IMR-90 (cell line): Measurements from ENCODE around the gene GATA5. TPM values are rescaled to one million over a fixed set of nuclear protein-coding genes. Genes with fewer than 3 reads are reported as not detected.

Source experiments
- ATAC-seq: fragments of 200-7000 bp; cut with Tn5 transposase; 2 replicates; pipeline ENCODE4 v1.9.1; 2020; ENCODE audit warnings: low read depth, mild to moderate bottlenecking, moderate library complexity
- BruUV-seq: library from RNA; stranded (reverse); fragments of 400-500 nt; replicated peaks from 2 replicates; lab custom pipeline; 2021; lab: Mats Ljungman, UMichigan
- CTCF ChIA-PET: fragments of 300-600 bp; formaldehyde crosslinking; extraction: SDS; loops from one replicate; lab custom pipeline; 2021; ENCODE audit warnings: antibody characterized with exemption; lab: Yijun Ruan, JAX
- POLR2A ChIA-PET: fragments of 300-600 bp; sonication (Branson Sonifier 250); formaldehyde crosslinking; loops from one replicate; lab custom pipeline; 2022; ENCODE audit warnings: antibody characterized with exemption; ENCODE audit not compliant: unreplicated experiment; lab: Charles Lee
- DNase-seq: peaks from one replicate; pipeline ENCODE4 v3.0.0; 2013
- H2AFZ ChIP-seq: replicated peaks from 2 replicates; pipeline ENCODE3; 2013; ENCODE audit warnings: low read length, mild to moderate bottlenecking; ENCODE audit not compliant: poor library complexity
- H2AK5ac ChIP-seq: 2 replicates; pipeline ENCODE4 v1.6.1; 2013; ENCODE audit warnings: low read depth, low read length, inconsistent platforms
- H2AK9ac ChIP-seq: replicated peaks from 2 replicates; pipeline ENCODE3; 2013; ENCODE audit warnings: mild to moderate bottlenecking, low read depth, low read length, moderate library complexity; ENCODE audit not compliant: poor library complexity
- H2BK120ac ChIP-seq: 2 replicates; pipeline ENCODE4 v1.6.1; 2013; ENCODE audit warnings: low read depth, low read length, inconsistent platforms
- H2BK15ac ChIP-seq: 3 replicates; pipeline ENCODE4 v1.6.1; 2013; ENCODE audit warnings: low read depth, low read length, inconsistent platforms
- H2BK20ac ChIP-seq: 2 replicates; pipeline ENCODE4 v1.6.1; 2013; ENCODE audit warnings: low read depth, mild to moderate bottlenecking, inconsistent platforms, low read length, moderate library complexity
- H2BK5ac ChIP-seq: 2 replicates; pipeline ENCODE4 v1.6.1; 2013; ENCODE audit warnings: mild to moderate bottlenecking, low read depth, low read length, inconsistent platforms; ENCODE audit not compliant: poor library complexity, severe bottlenecking
- H3K14ac ChIP-seq: replicated peaks from 2 replicates; pipeline ENCODE4 v1.6.1; 2013; ENCODE audit warnings: low read depth, low read length, inconsistent platforms
- H3K18ac ChIP-seq: 2 replicates; pipeline ENCODE4 v1.6.1; 2013; ENCODE audit warnings: low read depth, low read length, control low read depth
- H3K23ac ChIP-seq: 2 replicates; pipeline ENCODE4 v1.6.1; 2013; ENCODE audit warnings: low read depth, low read length, inconsistent platforms
- H3K27ac ChIP-seq: 2 replicates; pipeline ENCODE4 v1.5.1; 2013; ENCODE audit warnings: mild to moderate bottlenecking, control low read depth, low read length; ENCODE audit not compliant: insufficient read depth
- H3K27me3 ChIP-seq: 2 replicates; pipeline ENCODE4 v1.6.1; 2013; ENCODE audit warnings: low read length; ENCODE audit not compliant: control insufficient read depth, insufficient read depth
- H3K36me3 ChIP-seq: 2 replicates; pipeline ENCODE4 v1.6.1; 2013; ENCODE audit warnings: low read length, mixed read lengths; ENCODE audit not compliant: control insufficient read depth, insufficient read depth
- H3K4ac ChIP-seq: 2 replicates; pipeline ENCODE4 v1.6.1; 2013; ENCODE audit warnings: low read depth, low read length, inconsistent platforms
- H3K4me1 ChIP-seq: 2 replicates; pipeline ENCODE4 v1.6.1; 2013; ENCODE audit warnings: low read length, mixed read lengths; ENCODE audit not compliant: control insufficient read depth, insufficient read depth
- H3K4me2 ChIP-seq: 2 replicates; pipeline ENCODE4 v1.6.1; 2013; ENCODE audit warnings: low read depth, mild to moderate bottlenecking, control low read depth, low read length, moderate library complexity
- H3K4me3 ChIP-seq: 2 replicates; pipeline ENCODE4 v1.5.1; 2013; ENCODE audit warnings: low read depth, mild to moderate bottlenecking, control low read depth, low read length, moderate library complexity; ENCODE audit not compliant: insufficient read depth
- H3K56ac ChIP-seq: 2 replicates; pipeline ENCODE4 v1.6.1; 2013; ENCODE audit warnings: low read length, inconsistent platforms; ENCODE audit not compliant: insufficient read depth; ENCODE audit errors: extremely low read depth
- H3K79me1 ChIP-seq, 2 experiments: 2 replicates each; pipeline ENCODE4 v1.6.1; 2013; ENCODE audit warnings: low read length in 2 of 2, inconsistent platforms in 1 of 2, low read depth in 1 of 2
- H3K9ac ChIP-seq: 2 replicates; pipeline ENCODE4 v1.6.1; 2013; ENCODE audit warnings: low read depth, low read length, control low read depth
- H3K9me1 ChIP-seq: 2 replicates; pipeline ENCODE4 v1.6.1; 2013; ENCODE audit warnings: low read length, inconsistent platforms; ENCODE audit not compliant: insufficient read depth
- H3K9me3 ChIP-seq: 2 replicates; pipeline ENCODE4 v1.6.1; 2013; ENCODE audit warnings: low read length; ENCODE audit not compliant: control insufficient read depth, insufficient read depth
- H4K20me1 ChIP-seq: 2 replicates; pipeline ENCODE4 v1.6.1; 2013; ENCODE audit warnings: low read length, inconsistent platforms; ENCODE audit not compliant: insufficient read depth
- H4K5ac ChIP-seq: 2 replicates; pipeline ENCODE4 v1.6.1; 2013; ENCODE audit warnings: mild to moderate bottlenecking, low read depth, low read length, control low read depth
- H4K8ac ChIP-seq, 2 experiments: 2 replicates each; pipeline ENCODE4 v1.6.1; 2013; ENCODE audit warnings: low read depth in 2 of 2, low read length in 2 of 2, control low read depth in 1 of 2, inconsistent platforms in 1 of 2
- H4K91ac ChIP-seq: 2 replicates; pipeline ENCODE4 v1.6.1; 2013; ENCODE audit warnings: low read depth, low read length, inconsistent platforms; ENCODE audit not compliant: insufficient read depth
- CEBPB ChIP-seq: IDR thresholded peaks from 2 replicates; pipeline ENCODE4 v1.6.1; 2012; ENCODE audit warnings: low read depth, low read length, improper control_type of control experiment
- MAFK ChIP-seq: IDR thresholded peaks from 2 replicates; pipeline ENCODE4 v1.6.1; 2012; ENCODE audit warnings: low read depth, low read length, improper control_type of control experiment
- NFE2L2 ChIP-seq: fragments of 150-350 bp; IDR thresholded peaks from 2 replicates; pipeline ENCODE4 v1.6.1; 2016; ENCODE audit warnings: low read depth, mild to moderate bottlenecking, low read length
- RAD21 ChIP-seq: IDR thresholded peaks from 2 replicates; pipeline ENCODE4 v1.6.1; 2012; ENCODE audit warnings: low read length, improper control_type of control experiment
- RFX5 ChIP-seq: IDR thresholded peaks from 2 replicates; pipeline ENCODE4 v1.8.0; 2012; ENCODE audit warnings: low read depth, mild to moderate bottlenecking, low read length, moderate library complexity
- WGBS, 2 experiments: methylation state at CpG; one replicate each; pipeline versions ENCODE4 v1.1.5 to v1.1.7; 2013; ENCODE audit warnings: missing lambda C conversion rate in 2 of 2; ENCODE audit not compliant: insufficient read length in 1 of 2; ENCODE audit errors: extremely low coverage in 2 of 2; 5-methylcytosine and 5-hydroxymethylcytosine counted together
- dilution Hi-C: fragments of 300-500 bp; cut with HindIII; formaldehyde crosslinking; loops from one replicate; pipeline ENCODE4 v1.14.3; 2018; ENCODE audit warnings: low sequenced_read_pairs; ENCODE audit not compliant: unreplicated experiment
- in situ Hi-C: fragments of 300-500 bp; cut with MboI; formaldehyde crosslinking; loops from 3 replicates; pipeline ENCODE4 v1.14.3; 2019; ENCODE audit warnings: low sequenced_read_pairs, inconsistent platforms, mixed read lengths
- intact Hi-C: fragments of 100-400 bp; cut with micrococcal nuclease; formaldehyde crosslinking; loops from 2 replicates; pipeline ENCODE4 v1.10.0; 2022
- polyA plus RNA-seq, 3 experiments: library from polyadenylated mRNA; depleted of rRNA; stranded (reverse); fragments of >200 nt; gene quantifications; 2 replicates each; pipeline ENCODE4 v1.2.3, GENCODE V29; 2012; ENCODE audit warnings: low replicate concordance in 1 of 3
- total RNA-seq: library from RNA; depleted of rRNA; stranded (reverse); fragments of >200 nt; gene quantifications from 2 replicates; pipeline ENCODE4 v1.2.3, GENCODE V29; 2012
- TF ChIP-seq, protein P1 (sequence below): fragments of 150-350 bp; IDR thresholded peaks from 2 replicates; pipeline ENCODE4 v1.6.1; 2016; ENCODE audit warnings: low read depth, mild to moderate bottlenecking, low read length, moderate library complexity, borderline replicate concordance
- TF ChIP-seq, protein P2 (sequence below): fragments of 150-350 bp; IDR thresholded peaks from 2 replicates; pipeline ENCODE4 v1.6.1; 2017; ENCODE audit warnings: mild to moderate bottlenecking, antibody characterized with exemption, low read length, low read depth
- TF ChIP-seq, protein P3 (sequence below): conservative IDR thresholded peaks from 2 replicates; pipeline ENCODE4 v1.5.1; 2012; ENCODE audit warnings: mild to moderate bottlenecking, low read depth, low read length, improper control_type of control experiment

GATA5 gene
- total and polyA plus RNA-seq, 2 of the 4 experiments (the other 2 are of a cell fraction), result not detected

DNA sequence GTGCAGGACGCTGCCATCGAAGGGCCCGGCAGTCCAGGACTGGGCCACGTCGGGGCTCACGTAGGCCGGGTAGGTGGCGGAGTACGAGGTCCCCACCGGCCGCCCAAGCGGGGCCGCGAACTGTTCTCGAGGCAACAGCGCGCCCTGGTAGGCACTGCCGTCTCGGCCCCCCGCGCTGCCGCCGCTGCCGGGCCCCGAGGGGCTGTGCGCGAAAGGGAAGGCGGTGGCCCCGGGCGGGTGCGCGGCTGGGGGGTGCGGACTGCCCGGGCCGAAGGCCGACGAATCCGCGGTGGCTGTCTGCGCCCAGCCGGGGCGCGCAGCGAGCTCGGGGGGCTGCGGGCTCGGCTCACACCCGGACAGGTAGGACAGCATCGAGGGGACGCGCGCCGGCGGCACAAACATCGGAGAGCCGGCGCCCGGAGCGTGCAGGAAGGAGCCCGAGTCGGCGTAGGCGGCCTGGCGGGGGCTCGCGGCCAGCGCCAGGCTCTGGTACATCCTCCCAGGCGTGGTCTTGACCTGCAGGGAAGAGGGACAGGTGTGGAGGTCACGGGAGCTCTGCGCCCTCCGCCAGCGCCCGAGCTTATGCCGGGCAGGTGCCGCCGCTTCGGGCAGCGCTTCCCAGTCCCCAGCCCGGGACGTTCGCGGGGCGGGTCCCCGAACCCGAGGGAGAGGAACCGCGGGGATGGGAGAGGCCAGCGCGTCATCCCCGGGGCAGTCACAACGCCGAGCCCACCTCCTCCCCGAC, 596 bp downstream of the GATA5 start:
- Histone ChIP-seq H3K27ac (no peak overlapping the region), H3K4me2 (no peak overlapping the region), H2BK120ac (no peak overlapping the region), H4K91ac (no peak overlapping the region), H2BK5ac (no peak overlapping the region), H3K4ac (no peak overlapping the region), H3K9me3 (no peaks in the 10 kb centered on the region), H2AK9ac (no peak overlapping the region), H3K14ac (no peak overlapping the region), H3K23ac (no peak overlapping the region), H3K9me1 (no peaks in the 10 kb centered on the region), H3K79me1 (no peaks in the 10 kb centered on the region), H2AFZ (no peak overlapping the region), H3K27me3 (peaks cover 86% of the 10 kb centered on the region), H3K56ac (no peak overlapping the region), H3K4me3 (no peak overlapping the region), H4K20me1 (no peaks in the 10 kb centered on the region), H4K8ac (no peak overlapping the region), H4K5ac (no peak overlapping the region), H3K4me1 (no peaks in the 10 kb centered on the region), H2BK15ac (no peak overlapping the region), H3K18ac (no peak overlapping the region), H3K9ac (no peak overlapping the region), H3K36me3 (no peaks in the 10 kb centered on the region), H2AK5ac (no peak overlapping the region), H2BK20ac (no peak overlapping the region)
- dilution Hi-C loops, result no loop called here
- intact Hi-C loops, result no loop called here
- in situ Hi-C loops, result no loop called here
- ChIA-PET POLR2A (no interaction called here), CTCF (no interaction called here)
- ATAC-seq, result no peak
- BruUV-seq, result no TSS peak
- TF ChIP-seq RAD21 (no peak), MAFK (no peak), NFE2L2 (no peak), CEBPB (no peak), RFX5 (no peak)
- TF ChIP-seq, protein P1, sequence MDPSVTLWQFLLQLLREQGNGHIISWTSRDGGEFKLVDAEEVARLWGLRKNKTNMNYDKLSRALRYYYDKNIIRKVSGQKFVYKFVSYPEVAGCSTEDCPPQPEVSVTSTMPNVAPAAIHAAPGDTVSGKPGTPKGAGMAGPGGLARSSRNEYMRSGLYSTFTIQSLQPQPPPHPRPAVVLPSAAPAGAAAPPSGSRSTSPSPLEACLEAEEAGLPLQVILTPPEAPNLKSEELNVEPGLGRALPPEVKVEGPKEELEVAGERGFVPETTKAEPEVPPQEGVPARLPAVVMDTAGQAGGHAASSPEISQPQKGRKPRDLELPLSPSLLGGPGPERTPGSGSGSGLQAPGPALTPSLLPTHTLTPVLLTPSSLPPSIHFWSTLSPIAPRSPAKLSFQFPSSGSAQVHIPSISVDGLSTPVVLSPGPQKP, result no peak
- TF ChIP-seq, protein P2, sequence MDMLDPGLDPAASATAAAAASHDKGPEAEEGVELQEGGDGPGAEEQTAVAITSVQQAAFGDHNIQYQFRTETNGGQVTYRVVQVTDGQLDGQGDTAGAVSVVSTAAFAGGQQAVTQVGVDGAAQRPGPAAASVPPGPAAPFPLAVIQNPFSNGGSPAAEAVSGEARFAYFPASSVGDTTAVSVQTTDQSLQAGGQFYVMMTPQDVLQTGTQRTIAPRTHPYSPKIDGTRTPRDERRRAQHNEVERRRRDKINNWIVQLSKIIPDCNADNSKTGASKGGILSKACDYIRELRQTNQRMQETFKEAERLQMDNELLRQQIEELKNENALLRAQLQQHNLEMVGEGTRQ, result no peak
- TF ChIP-seq, protein P3, sequence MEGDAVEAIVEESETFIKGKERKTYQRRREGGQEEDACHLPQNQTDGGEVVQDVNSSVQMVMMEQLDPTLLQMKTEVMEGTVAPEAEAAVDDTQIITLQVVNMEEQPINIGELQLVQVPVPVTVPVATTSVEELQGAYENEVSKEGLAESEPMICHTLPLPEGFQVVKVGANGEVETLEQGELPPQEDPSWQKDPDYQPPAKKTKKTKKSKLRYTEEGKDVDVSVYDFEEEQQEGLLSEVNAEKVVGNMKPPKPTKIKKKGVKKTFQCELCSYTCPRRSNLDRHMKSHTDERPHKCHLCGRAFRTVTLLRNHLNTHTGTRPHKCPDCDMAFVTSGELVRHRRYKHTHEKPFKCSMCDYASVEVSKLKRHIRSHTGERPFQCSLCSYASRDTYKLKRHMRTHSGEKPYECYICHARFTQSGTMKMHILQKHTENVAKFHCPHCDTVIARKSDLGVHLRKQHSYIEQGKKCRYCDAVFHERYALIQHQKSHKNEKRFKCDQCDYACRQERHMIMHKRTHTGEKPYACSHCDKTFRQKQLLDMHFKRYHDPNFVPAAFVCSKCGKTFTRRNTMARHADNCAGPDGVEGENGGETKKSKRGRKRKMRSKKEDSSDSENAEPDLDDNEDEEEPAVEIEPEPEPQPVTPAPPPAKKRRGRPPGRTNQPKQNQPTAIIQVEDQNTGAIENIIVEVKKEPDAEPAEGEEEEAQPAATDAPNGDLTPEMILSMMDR, result no peak
- WGBS, 2 experiments, result 6% methylated on average over 66 of the region's 93 CpGs; no CpG with 5 or more reads in 1 of the 2 experiments
- DNase-seq, result no peak
